ENCODE results near the gene LYG2.

- TF ChIP-seq CTCF (optimal IDR thresholded peaks at IDR 0.05 in 1 of 3, IDR thresholded peaks at IDR 0.05 in 1 of 3, conservative IDR thresholded peaks at IDR 0.05 in 1 of 3; ENCODE audit: extremely low read depth in 1 of 3, insufficient read depth in 2 of 3, low read length in 3 of 3) (no peak), EZH2 (IDR thresholded peaks at IDR 0.05; ENCODE audit: low read length) (no peak)
These were observed 1.2 kb upstream of the LYG2 start for GRCh38 chr2:99256677-99257076.

Measured in keratinocyte (primary cell).